Endodermal cell (in vitro differentiated cells): Measurements from ENCODE around the gene SCIN. TPM values are rescaled to one million over a fixed set of nuclear protein-coding genes. Genes with fewer than 3 reads are reported as not detected.
A peak's percentile ranks its signal among the peaks of the same experiment; 100 is the strongest.

ENCODE experiments used
- DNase-seq: peaks from one replicate; pipeline ENCODE4 v3.0.0-alpha.2; 2017
- H3K27ac ChIP-seq: 2 replicates; pipeline ENCODE4 v1.5.1; 2013; ENCODE audit warnings: mild to moderate bottlenecking, low read depth, low read length, moderate library complexity
- H3K27me3 ChIP-seq: 2 replicates; pipeline ENCODE4 v1.6.1; 2013; ENCODE audit warnings: mild to moderate bottlenecking, low read length, moderate library complexity; ENCODE audit not compliant: insufficient read depth, control insufficient read depth, poor library complexity, severe bottlenecking
- H3K36me3 ChIP-seq: 2 replicates; pipeline ENCODE4 v1.7.0; 2013; ENCODE audit warnings: mild to moderate bottlenecking, low read length, moderate library complexity; ENCODE audit not compliant: control insufficient read depth, insufficient read depth
- H3K4me1 ChIP-seq: one replicate; pipeline ENCODE4 v1.7.0; 2013; ENCODE audit warnings: low read length; ENCODE audit not compliant: control insufficient read depth, insufficient read depth
- H3K4me3 ChIP-seq: 2 replicates; pipeline ENCODE4 v1.5.1; 2013; ENCODE audit warnings: mild to moderate bottlenecking, low read length, moderate library complexity
- H3K9ac ChIP-seq: 2 replicates; pipeline ENCODE4 v1.6.1; 2013; ENCODE audit warnings: mild to moderate bottlenecking, low read length, moderate library complexity; ENCODE audit not compliant: poor library complexity, severe bottlenecking; ENCODE audit errors: extremely low read depth
- H3K9me3 ChIP-seq: 2 replicates; pipeline ENCODE4 v1.6.1; 2013; ENCODE audit warnings: mild to moderate bottlenecking, low read length, moderate library complexity; ENCODE audit not compliant: control insufficient read depth
- H3K27ac Mint-ChIP-seq: 2 replicates; pipeline ENCODE4 v1.8.0; 2020; ENCODE audit warnings: mixed read lengths
- H3K27me3 Mint-ChIP-seq: 2 replicates; pipeline ENCODE4 v1.8.0; 2021; ENCODE audit warnings: mild to moderate bottlenecking, mixed read lengths; ENCODE audit not compliant: insufficient read depth
- H3K36me3 Mint-ChIP-seq: 2 replicates; pipeline ENCODE4 v1.8.0; 2020; ENCODE audit warnings: low read depth, mixed read lengths
- H3K4me1 Mint-ChIP-seq: 2 replicates; pipeline ENCODE4 v1.8.0; 2020; ENCODE audit warnings: mixed read lengths
- H3K4me3 Mint-ChIP-seq: 2 replicates; pipeline ENCODE4 v1.8.0; 2020; ENCODE audit warnings: mild to moderate bottlenecking, moderate library complexity, mixed read lengths
- H3K9me3 Mint-ChIP-seq: 2 replicates; pipeline ENCODE4 v1.8.0; 2020; ENCODE audit warnings: mild to moderate bottlenecking, mixed read lengths
- WGBS, 2 experiments: methylation state at CpG; one replicate each; pipeline versions ENCODE4 v1.1.5 to v1.1.7; 2013; ENCODE audit warnings: missing lambda C conversion rate in 2 of 2, mixed read lengths in 1 of 2; ENCODE audit not compliant: insufficient coverage in 1 of 2, insufficient read length in 1 of 2; 5-methylcytosine and 5-hydroxymethylcytosine counted together
- total RNA-seq, 2 donors: library from RNA; stranded (reverse); fragmentation: NEBNext Ultra II Directional in 1 of 2; extraction: Animal tissue kit (Norgen Biotek cat#: 25700) in 1 of 2; gene quantifications; 2 replicates in 1 of 2; 3 replicates in 1 of 2; pipeline ENCODE4 v1.2.1, GENCODE V29; 2021
- TF ChIP-seq, protein P1 (sequence below): fragments of 200-600 bp; sonication (generic); conservative IDR thresholded peaks from 2 replicates; pipeline ENCODE4 v1.5.0; 2021; ENCODE audit warnings: antibody characterized with exemption, mild to moderate bottlenecking

Gene SCIN
- total RNA-seq, 2 donors from 2014 or later, result 0.15 TPM; not detected in 1

DNA sequence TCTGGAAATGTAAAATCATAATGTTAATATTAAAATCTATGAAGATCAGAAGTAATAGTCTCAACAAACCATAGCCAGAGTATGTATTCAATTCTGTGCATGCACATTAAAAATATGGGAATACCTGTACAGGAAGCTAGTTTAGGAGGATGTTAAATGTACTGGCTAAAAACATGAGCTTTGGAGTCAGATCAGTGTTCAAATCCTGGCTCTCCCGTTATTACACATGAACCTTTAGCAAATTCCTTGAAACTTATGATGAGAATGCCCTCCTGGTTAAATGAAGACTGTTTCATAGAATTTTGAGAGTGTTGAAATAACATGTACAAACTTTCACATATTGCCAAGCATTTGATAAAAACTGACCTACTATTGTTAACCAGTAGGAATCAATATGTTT is 121.5 kb downstream of the SCIN start:
- Histone ChIP-seq H3K4me3 (no peak overlapping the region), H3K36me3 (no peaks in the 10 kb centered on the region), H3K9ac (no peak overlapping the region), H3K27ac (no peak overlapping the region), H3K27me3 (no peaks in the 10 kb centered on the region), H3K4me1 (no peaks in the 10 kb centered on the region), H3K9me3 (no peaks in the 10 kb centered on the region)
- no peak overlapping the region for H3K4me3 Mint-ChIP-seq
- DNase-seq, result no peak
- H3K27ac Mint-ChIP-seq, result no peak overlapping the region
- no peaks in the 10 kb centered on the region for H3K9me3 Mint-ChIP-seq
- peaks cover 20% of the 10 kb centered on the region for H3K4me1 Mint-ChIP-seq
- TF ChIP-seq, protein P1, sequence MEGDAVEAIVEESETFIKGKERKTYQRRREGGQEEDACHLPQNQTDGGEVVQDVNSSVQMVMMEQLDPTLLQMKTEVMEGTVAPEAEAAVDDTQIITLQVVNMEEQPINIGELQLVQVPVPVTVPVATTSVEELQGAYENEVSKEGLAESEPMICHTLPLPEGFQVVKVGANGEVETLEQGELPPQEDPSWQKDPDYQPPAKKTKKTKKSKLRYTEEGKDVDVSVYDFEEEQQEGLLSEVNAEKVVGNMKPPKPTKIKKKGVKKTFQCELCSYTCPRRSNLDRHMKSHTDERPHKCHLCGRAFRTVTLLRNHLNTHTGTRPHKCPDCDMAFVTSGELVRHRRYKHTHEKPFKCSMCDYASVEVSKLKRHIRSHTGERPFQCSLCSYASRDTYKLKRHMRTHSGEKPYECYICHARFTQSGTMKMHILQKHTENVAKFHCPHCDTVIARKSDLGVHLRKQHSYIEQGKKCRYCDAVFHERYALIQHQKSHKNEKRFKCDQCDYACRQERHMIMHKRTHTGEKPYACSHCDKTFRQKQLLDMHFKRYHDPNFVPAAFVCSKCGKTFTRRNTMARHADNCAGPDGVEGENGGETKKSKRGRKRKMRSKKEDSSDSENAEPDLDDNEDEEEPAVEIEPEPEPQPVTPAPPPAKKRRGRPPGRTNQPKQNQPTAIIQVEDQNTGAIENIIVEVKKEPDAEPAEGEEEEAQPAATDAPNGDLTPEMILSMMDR, result no peak
- no peaks in the 10 kb centered on the region for H3K27me3 Mint-ChIP-seq
- peaks cover 5% of the 10 kb centered on the region for H3K36me3 Mint-ChIP-seq
- 95% methylated on average over 1 of the region's 1 CpG; no CpG with 5 or more reads in 1 of the 2 experiments for WGBS, 2 experiments

DNA sequence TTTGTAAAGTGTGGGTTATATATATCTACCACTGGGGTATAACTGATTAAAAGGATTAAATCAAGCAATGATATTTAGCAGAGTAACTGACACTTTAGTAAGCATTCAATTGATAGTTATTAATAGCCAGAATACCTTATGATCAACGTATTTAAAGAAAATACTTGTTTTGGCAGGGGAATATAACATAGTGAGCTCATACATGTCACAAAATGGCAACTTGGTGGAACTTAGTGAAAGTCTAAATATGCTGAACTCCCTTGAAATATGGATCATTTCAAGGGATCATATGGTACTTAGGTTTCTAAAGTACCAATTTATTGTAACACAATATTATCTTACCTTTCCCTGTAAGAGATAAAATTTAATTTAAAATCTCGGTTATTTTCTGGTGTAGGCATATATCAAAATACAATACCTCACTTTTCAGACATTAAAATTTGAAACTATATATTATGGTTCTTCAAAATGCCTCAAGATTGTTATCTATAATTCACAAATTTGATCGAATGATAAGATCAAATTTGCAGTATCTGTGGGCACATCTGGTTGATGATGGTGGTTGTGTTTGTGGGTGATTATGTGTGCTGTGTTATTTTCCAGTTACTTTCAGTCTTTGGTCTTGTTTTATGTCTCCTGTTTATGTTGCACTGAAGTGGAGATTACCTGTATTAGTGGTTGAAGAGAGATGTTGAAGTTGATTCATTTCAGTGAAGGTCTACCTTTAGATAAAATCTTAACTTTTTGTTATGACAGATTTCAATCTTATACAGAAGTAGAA is 122.1 kb downstream of the SCIN start:
- H3K4me1 ChIP-seq, result no peaks in the 10 kb centered on the region
- no peak overlapping the region for H3K4me3 ChIP-seq
- H3K9ac ChIP-seq, result no peak overlapping the region
- 74% methylated on average over 2 of the region's 3 CpGs; no CpG with 5 or more reads in 1 of the 2 experiments for WGBS, 2 experiments
- Mint-ChIP-seq H3K27me3 (no peaks in the 10 kb centered on the region), H3K36me3 (peaks cover 5% of the 10 kb centered on the region), H3K27ac (no peak overlapping the region), H3K4me3 (no peak overlapping the region), H3K4me1 (peaks cover 20% of the 10 kb centered on the region), H3K9me3 (no peaks in the 10 kb centered on the region)
- TF ChIP-seq, protein P1, result no peak
- H3K36me3 ChIP-seq, result no peaks in the 10 kb centered on the region
- H3K27me3 ChIP-seq, result no peaks in the 10 kb centered on the region
- DNase-seq, result no peak
- H3K9me3 ChIP-seq, result no peaks in the 10 kb centered on the region
- no peak overlapping the region for H3K27ac ChIP-seq

GRCh38 chr7:12694817-12695216 is 124.3 kb downstream of the SCIN start:
- Histone ChIP-seq H3K27me3 (no peaks in the 10 kb centered on the region), H3K36me3 (no peaks in the 10 kb centered on the region), H3K4me1 (no peaks in the 10 kb centered on the region), H3K27ac (peak overlapping the region; percentile 35), H3K4me3 (no peak overlapping the region), H3K9ac (no peak overlapping the region), H3K9me3 (no peaks in the 10 kb centered on the region)
- Mint-ChIP-seq H3K4me3 (no peak overlapping the region), H3K36me3 (peaks cover 5% of the 10 kb centered on the region), H3K27ac (no peak overlapping the region), H3K27me3 (no peaks in the 10 kb centered on the region), H3K4me1 (peaks cover 8% of the 10 kb centered on the region), H3K9me3 (no peaks in the 10 kb centered on the region)
- no peak for DNase-seq
- TF ChIP-seq, protein P1, result no peak
- WGBS, 2 experiments, result 85 to 100% methylated on average over 1 of the region's 1 CpG
